ENCODE measurements around the gene TIMM21. TPM values are rescaled to one million over a fixed set of nuclear protein-coding genes. Genes with fewer than 3 reads are reported as not detected.
A peak's percentile ranks its signal among the peaks of the same experiment; 100 is the strongest.

TIMM21 gene
- total and polyA plus RNA-seq, 2 of the 13 experiments (the other 11 are each of a cell fraction or from before 2014, with no cell fraction given) = 29.6 to 62.3 TPM

DNA sequence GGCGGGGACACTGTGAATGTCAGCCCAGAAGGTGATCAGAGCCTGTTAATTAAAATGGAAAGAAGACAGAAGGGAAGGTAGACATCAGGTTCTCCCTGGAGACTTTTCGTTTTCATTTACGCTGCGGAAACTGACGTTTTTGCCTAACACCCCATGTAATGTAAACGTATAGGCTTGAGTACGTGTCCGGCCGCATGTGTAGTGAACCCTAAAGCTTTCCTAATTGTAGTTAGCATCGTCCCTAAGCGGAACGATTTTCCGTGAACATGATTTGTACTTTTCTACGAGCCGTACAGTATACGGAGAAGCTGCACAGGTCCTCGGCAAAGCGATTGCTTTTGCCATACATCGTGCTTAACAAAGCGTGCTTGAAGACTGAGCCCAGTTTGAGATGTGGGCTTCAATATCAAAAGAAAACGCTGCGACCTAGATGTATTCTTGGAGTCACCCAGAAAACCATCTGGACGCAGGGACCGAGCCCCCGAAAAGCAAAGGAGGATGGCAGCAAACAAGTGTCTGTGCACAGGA is 284 bp downstream of the TIMM21 start (continued):
- TF ChIP-seq ZEB1 (IDR thresholded peaks at IDR 0.05; ENCODE audit: insufficient replicate concordance, low read depth) (peak; percentile 36), FOXK1 (CRISPR knock-in tag; IDR thresholded peaks at IDR 0.05; ENCODE audit: borderline replicate concordance, low read depth) (0 out of 2 replicates have a peak, but pooled peaks have one; percentile 3)
- TF ChIP-seq, protein P1, sequence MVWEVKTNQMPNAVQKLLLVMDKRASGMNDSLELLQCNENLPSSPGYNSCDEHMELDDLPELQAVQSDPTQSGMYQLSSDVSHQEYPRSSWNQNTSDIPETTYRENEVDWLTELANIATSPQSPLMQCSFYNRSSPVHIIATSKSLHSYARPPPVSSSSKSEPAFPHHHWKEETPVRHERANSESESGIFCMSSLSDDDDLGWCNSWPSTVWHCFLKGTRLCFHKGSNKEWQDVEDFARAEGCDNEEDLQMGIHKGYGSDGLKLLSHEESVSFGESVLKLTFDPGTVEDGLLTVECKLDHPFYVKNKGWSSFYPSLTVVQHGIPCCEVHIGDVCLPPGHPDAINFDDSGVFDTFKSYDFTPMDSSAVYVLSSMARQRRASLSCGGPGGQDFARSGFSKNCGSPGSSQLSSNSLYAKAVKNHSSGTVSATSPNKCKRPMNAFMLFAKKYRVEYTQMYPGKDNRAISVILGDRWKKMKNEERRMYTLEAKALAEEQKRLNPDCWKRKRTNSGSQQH (CRISPR knock-in tag; IDR thresholded peaks at IDR 0.05; ENCODE audit: low read depth) = peak; percentile 75; the same call in 1 of the 2 replicates

DNA sequence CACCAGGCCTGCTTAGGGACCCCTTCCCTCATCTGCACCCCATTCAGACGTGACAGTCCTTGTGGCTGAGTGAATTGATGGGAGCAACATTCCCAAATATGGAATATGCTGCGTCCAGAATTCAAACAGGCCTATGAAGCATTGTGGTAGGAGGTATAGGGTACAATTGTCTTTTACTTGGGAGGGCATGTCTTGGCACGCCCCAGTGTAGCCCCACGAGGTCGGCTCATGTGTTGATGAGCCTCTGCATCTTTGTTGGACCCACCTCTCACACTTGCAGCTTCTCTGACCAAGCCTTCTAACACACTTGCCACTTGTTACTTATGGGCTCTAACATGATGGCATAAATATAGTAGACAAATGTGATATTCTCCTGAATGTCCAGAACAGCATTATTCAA is 1.6 kb downstream of the TIMM21 start:
- Histone ChIP-seq H3K4me2 (ENCODE audit: low read depth, low read length) (peak overlapping the region; percentile 96), H3K36me3 (replicated peaks in 1 of 2; ENCODE audit: control insufficient read depth in 1 of 2, insufficient read depth in 2 of 2, low read length in 2 of 2) (peaks cover 9 to 25% of the 10 kb centered on the region in 2 experiments; a peak in 4 of 5 replicates), H3K4me1 (ENCODE audit: insufficient read depth, low read length) (peaks cover 31% of the 10 kb centered on the region), H3K79me2 (ENCODE audit: insufficient read depth, low read length) (peaks cover 51% of the 10 kb centered on the region), H2AFZ (ENCODE audit: low read length) (no peak overlapping the region), H3K9me3 (ENCODE audit: low read length) (no peaks in the 10 kb centered on the region), H4K20me1 (ENCODE audit: insufficient read depth, low read length) (no peaks in the 10 kb centered on the region), H3K9ac (ENCODE audit: insufficient read depth, low read depth, low read length) (peak overlapping the region; percentile 89), H3K4me3 (replicated peaks in 1 of 3; ENCODE audit: insufficient read depth in 1 of 3, low read depth in 2 of 3, low read length in 3 of 3) (peak overlapping the region; percentile 80 to 96 (median 80)), H3K27me3 (ENCODE audit: control insufficient read depth in 1 of 2, insufficient read depth in 2 of 2, low read length in 2 of 2) (peaks cover 0 to 5% of the 10 kb centered on the region in 2 experiments; a peak in 2 of 5 replicates), H3K27ac (ENCODE audit: extremely low read length, insufficient read depth, low read length) (no peak overlapping the region)
- WGBS (ENCODE audit: low lambda C conversion rate) = 77% methylated on average over 5 of the region's 5 CpGs
- intact Hi-C loops (cut with micrococcal nuclease; ENCODE audit: unreplicated experiment) = loop anchor here (5.0 kb wide), 1 partner anchor 347 kb away; the partner anchor contains the start of gene CNDP2
- CTCF ChIA-PET (ENCODE audit: low intra/inter-chr PET ratio, low total read pairs) = no interaction called here
- TF ChIP-seq CHCHD3 (CRISPR knock-in tag; IDR thresholded peaks at IDR 0.05) (no peak), ZNF501 (CRISPR knock-in tag; IDR thresholded peaks at IDR 0.05) (no peak), ZNF354B (CRISPR knock-in tag; IDR thresholded peaks at IDR 0.05) (no peak), GATA4 (IDR thresholded peaks at IDR 0.05; ENCODE audit: borderline replicate concordance, low read depth) (no peak), ZNF557 (CRISPR knock-in tag; IDR thresholded peaks at IDR 0.05) (no peak), ATRX (CRISPR knock-in tag; IDR thresholded peaks at IDR 0.05; ENCODE audit: borderline replicate concordance) (no peak)
- TF ChIP-seq, protein P2, sequence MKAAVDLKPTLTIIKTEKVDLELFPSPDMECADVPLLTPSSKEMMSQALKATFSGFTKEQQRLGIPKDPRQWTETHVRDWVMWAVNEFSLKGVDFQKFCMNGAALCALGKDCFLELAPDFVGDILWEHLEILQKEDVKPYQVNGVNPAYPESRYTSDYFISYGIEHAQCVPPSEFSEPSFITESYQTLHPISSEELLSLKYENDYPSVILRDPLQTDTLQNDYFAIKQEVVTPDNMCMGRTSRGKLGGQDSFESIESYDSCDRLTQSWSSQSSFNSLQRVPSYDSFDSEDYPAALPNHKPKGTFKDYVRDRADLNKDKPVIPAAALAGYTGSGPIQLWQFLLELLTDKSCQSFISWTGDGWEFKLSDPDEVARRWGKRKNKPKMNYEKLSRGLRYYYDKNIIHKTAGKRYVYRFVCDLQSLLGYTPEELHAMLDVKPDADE (CRISPR knock-in tag; IDR thresholded peaks at IDR 0.05) = no peak
- TF ChIP-seq, protein P3, sequence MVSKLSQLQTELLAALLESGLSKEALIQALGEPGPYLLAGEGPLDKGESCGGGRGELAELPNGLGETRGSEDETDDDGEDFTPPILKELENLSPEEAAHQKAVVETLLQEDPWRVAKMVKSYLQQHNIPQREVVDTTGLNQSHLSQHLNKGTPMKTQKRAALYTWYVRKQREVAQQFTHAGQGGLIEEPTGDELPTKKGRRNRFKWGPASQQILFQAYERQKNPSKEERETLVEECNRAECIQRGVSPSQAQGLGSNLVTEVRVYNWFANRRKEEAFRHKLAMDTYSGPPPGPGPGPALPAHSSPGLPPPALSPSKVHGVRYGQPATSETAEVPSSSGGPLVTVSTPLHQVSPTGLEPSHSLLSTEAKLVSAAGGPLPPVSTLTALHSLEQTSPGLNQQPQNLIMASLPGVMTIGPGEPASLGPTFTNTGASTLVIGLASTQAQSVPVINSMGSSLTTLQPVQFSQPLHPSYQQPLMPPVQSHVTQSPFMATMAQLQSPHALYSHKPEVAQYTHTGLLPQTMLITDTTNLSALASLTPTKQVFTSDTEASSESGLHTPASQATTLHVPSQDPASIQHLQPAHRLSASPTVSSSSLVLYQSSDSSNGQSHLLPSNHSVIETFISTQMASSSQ (IDR thresholded peaks at IDR 0.05; ENCODE audit: low read depth) = no peak
- TF ChIP-seq, protein P3 (CRISPR knock-in tag; IDR thresholded peaks at IDR 0.05; ENCODE audit: borderline replicate concordance) = no peak
- ATAC-seq (no peak), FAIRE-seq (no peak), DNase-seq (ENCODE audit: low spot score) (no peak)
- in situ Hi-C loops (cut with HindIII; ENCODE audit: extremely low pct_ligation_motif_present, low pct_unique_long_range_greater_than_20kb) = no loop called here
- POLR2A ChIA-PET = no interaction called here
- no TSS peak for BruUV-seq (replicated peaks)

Measured in HepG2 (cell line).